SK-N-SH (cell line): ENCODE data around the gene EHD3. TPM values are rescaled to one million over a fixed set of nuclear protein-coding genes. Genes with fewer than 3 reads are reported as not detected.

Experiments used
- CTCF ChIA-PET: fragments of 300-600, 350-600 bp; formaldehyde crosslinking; extraction: SDS; loops from one replicate; lab custom pipeline; 2021; lab: Yijun Ruan, JAX
- POLR2A ChIA-PET: fragments of 350-600 bp; sonication (Branson Sonifier 250); formaldehyde crosslinking; extraction: SDS; loops from one replicate; lab custom pipeline; 2020; ENCODE audit warnings: antibody characterized with exemption, inconsistent platforms; lab: Yijun Ruan, JAX
- DNase-seq: peaks from one replicate; pipeline ENCODE4 v3.0.0; 2012
- H2AFZ ChIP-seq: fragments of 200-600 bp; sonication (generic); 2 replicates; pipeline ENCODE4 v1.8.1; 2016; ENCODE audit warnings: antibody characterized with exemption, mild to moderate bottlenecking, low read depth
- H3F3A ChIP-seq: fragments of 200-600 bp; sonication (generic); replicated peaks from 2 replicates; pipeline ENCODE3; 2016; ENCODE audit warnings: antibody characterized with exemption, mild to moderate bottlenecking; ENCODE audit not compliant: insufficient read depth
- H3K27ac ChIP-seq, 2 experiments: fragments of 200-500 bp in 1 of 2; fragments of 200-600 bp in 1 of 2; sonication (Bioruptor generic) in 1 of 2; sonication (generic), shearing (Covaris generic) in 1 of 2; 2 replicates each; pipeline versions ENCODE4 v1.5.1 to v1.6.1; 2014 to 2016; ENCODE audit warnings: low read depth in 2 of 2, inconsistent platforms in 1 of 2, low read length in 1 of 2, mild to moderate bottlenecking in 1 of 2, mixed read lengths in 1 of 2
- H3K27me3 ChIP-seq: fragments of 200-600 bp; sonication (generic), shearing (Covaris generic); 2 replicates; pipeline ENCODE4 v1.6.1; 2016; ENCODE audit warnings: mixed run types; ENCODE audit not compliant: insufficient read depth
- H3K36me3 ChIP-seq, 2 experiments: fragments of 200-500 bp in 1 of 2; fragments of 200-600 bp in 1 of 2; sonication (Bioruptor generic) in 1 of 2; sonication (generic) in 1 of 2; replicated peaks in 1 of 2; 2 replicates each; pipeline versions ENCODE3 to v1.5.1; 2014 to 2016; ENCODE audit warnings: low read length in 1 of 2, mild to moderate bottlenecking in 1 of 2; ENCODE audit not compliant: insufficient read depth in 2 of 2, control insufficient read depth in 1 of 2
- H3K4me1 ChIP-seq, 2 experiments: fragments of 200-500 bp in 1 of 2; fragments of 200-600 bp in 1 of 2; sonication (Bioruptor generic) in 1 of 2; sonication (generic), shearing (Covaris generic) in 1 of 2; 2 replicates each; pipeline versions ENCODE4 v1.5.1 to v1.6.1; 2014 to 2016; ENCODE audit warnings: low read depth in 1 of 2, low read length in 1 of 2, mixed run types in 1 of 2; ENCODE audit not compliant: insufficient read depth in 2 of 2, control insufficient read depth in 1 of 2
- H3K4me2 ChIP-seq: fragments of 200-600 bp; sonication (generic), shearing (Covaris generic); 2 replicates; pipeline ENCODE4 v1.6.1; 2017; ENCODE audit warnings: mixed run types
- H3K4me3 ChIP-seq, 2 experiments: fragments of 200-500 bp in 1 of 2; fragments of 200-600 bp in 1 of 2; sonication (Bioruptor generic) in 1 of 2; sonication (generic), shearing (Covaris generic) in 1 of 2; 2 replicates each; pipeline versions ENCODE4 v1.5.1 to v1.8.1; 2014 to 2016; ENCODE audit warnings: low read depth in 2 of 2, inconsistent platforms in 1 of 2, low read length in 1 of 2, mild to moderate bottlenecking in 1 of 2, mixed read lengths in 1 of 2, moderate library complexity in 1 of 2
- H3K79me2 ChIP-seq: fragments of 200-600 bp; sonication (generic); 2 replicates; pipeline ENCODE4 v1.8.1; 2017; ENCODE audit warnings: mild to moderate bottlenecking; ENCODE audit not compliant: insufficient read depth
- H3K9ac ChIP-seq: fragments of 200-600 bp; sonication (generic); 2 replicates; pipeline ENCODE4 v1.6.1; 2017; ENCODE audit warnings: mixed run types
- H3K9me2 ChIP-seq: fragments of 200-600 bp; sonication (generic); 2 replicates; pipeline ENCODE4 v1.6.1; 2017; ENCODE audit warnings: mixed run types
- H3K9me3 ChIP-seq: fragments of 200-600 bp; sonication (generic); 2 replicates; pipeline ENCODE4 v1.6.1; 2017; ENCODE audit warnings: mixed run types, mild to moderate bottlenecking, moderate library complexity
- H4K20me1 ChIP-seq: fragments of 200-600 bp; sonication (generic); 2 replicates; pipeline ENCODE4 v1.6.1; 2017; ENCODE audit warnings: mild to moderate bottlenecking, mixed run types; ENCODE audit not compliant: insufficient read depth
- ELF1 ChIP-seq: IDR thresholded peaks from 2 replicates; pipeline ENCODE4 v1.4.0; 2012
- EZH2phosphoT487 ChIP-seq: fragments of 200-600 bp; sonication (generic); IDR thresholded peaks from 2 replicates; pipeline ENCODE4 v1.6.1; 2017; ENCODE audit warnings: low read depth, mixed run types, mild to moderate bottlenecking, antibody characterized with exemption, moderate library complexity, borderline replicate concordance
- FOSL2 ChIP-seq: IDR thresholded peaks from 2 replicates; pipeline ENCODE4 v1.4.0; 2012; ENCODE audit warnings: low read depth, mild to moderate bottlenecking, moderate library complexity, borderline replicate concordance
- FOXM1 ChIP-seq: IDR thresholded peaks from 2 replicates; pipeline ENCODE4 v1.4.0; 2012; ENCODE audit warnings: low read depth, mild to moderate bottlenecking
- JUND ChIP-seq: IDR thresholded peaks from 2 replicates; pipeline ENCODE4 v1.4.0; 2012
- MAX ChIP-seq: IDR thresholded peaks from 2 replicates; pipeline ENCODE4 v1.4.0; 2012; ENCODE audit warnings: low read depth
- MEF2A ChIP-seq: IDR thresholded peaks from 2 replicates; pipeline ENCODE4 v1.4.0; 2012; ENCODE audit warnings: low read depth, borderline replicate concordance
- MXI1 ChIP-seq: IDR thresholded peaks from 2 replicates; pipeline ENCODE4 v1.6.1; 2012; ENCODE audit warnings: mild to moderate bottlenecking, low read depth, low read length, improper control_type of control experiment
- NFIC ChIP-seq: IDR thresholded peaks from 2 replicates; pipeline ENCODE4 v1.4.0; 2012; ENCODE audit warnings: borderline replicate concordance
- NRF1 ChIP-seq: IDR thresholded peaks from 2 replicates; pipeline ENCODE4 v1.6.1; 2012; ENCODE audit warnings: low read depth, mild to moderate bottlenecking, low read length
- RCOR1 ChIP-seq: fragments of 150-350 bp; IDR thresholded peaks from 2 replicates; pipeline ENCODE4 v1.6.1; 2017; ENCODE audit warnings: antibody characterized with exemption, low read length
- RFX5 ChIP-seq: IDR thresholded peaks from 2 replicates; pipeline ENCODE4 v1.6.1; 2012; ENCODE audit warnings: mild to moderate bottlenecking, improper control_type of control experiment, low read length
- SMC3 ChIP-seq: IDR thresholded peaks from 2 replicates; pipeline ENCODE4 v1.6.1; 2012; ENCODE audit warnings: low read depth, low read length, improper control_type of control experiment
- TCF12 ChIP-seq: IDR thresholded peaks from 2 replicates; pipeline ENCODE4 v1.4.0; 2012
- TEAD4 ChIP-seq: IDR thresholded peaks from 2 replicates; pipeline ENCODE4 v1.4.0; 2012; ENCODE audit warnings: mild to moderate bottlenecking, borderline replicate concordance; ENCODE audit not compliant: insufficient read depth
- USF1 ChIP-seq: IDR thresholded peaks from 2 replicates; pipeline ENCODE4 v1.4.0; 2012; ENCODE audit warnings: low read depth, borderline replicate concordance
- YY1 ChIP-seq: IDR thresholded peaks from 2 replicates; pipeline ENCODE4 v1.4.0; 2012; ENCODE audit warnings: low read depth, mild to moderate bottlenecking
- WGBS: methylation state at CpG from one replicate; pipeline ENCODE4 v1.1.6; 2017; ENCODE audit warnings: low lambda C conversion rate; 5-methylcytosine and 5-hydroxymethylcytosine counted together
- polyA plus RNA-seq, 3 experiments: library from polyadenylated mRNA; depleted of rRNA; stranded (reverse); fragments of >200 nt; gene quantifications; 2 replicates each; pipeline ENCODE4 v1.2.3, GENCODE V29; 2012
- TF ChIP-seq, protein P1 (sequence below): IDR thresholded peaks from 2 replicates; pipeline ENCODE4; 2012
- TF ChIP-seq, protein P2 (sequence below): IDR thresholded peaks from 2 replicates; pipeline ENCODE4 v1.4.0; 2012; ENCODE audit warnings: low read depth, borderline replicate concordance

The EHD3 gene
- polyA plus RNA-seq, 1 of the 3 experiments (the other 2 are of a cell fraction) = 45.4 TPM

DNA sequence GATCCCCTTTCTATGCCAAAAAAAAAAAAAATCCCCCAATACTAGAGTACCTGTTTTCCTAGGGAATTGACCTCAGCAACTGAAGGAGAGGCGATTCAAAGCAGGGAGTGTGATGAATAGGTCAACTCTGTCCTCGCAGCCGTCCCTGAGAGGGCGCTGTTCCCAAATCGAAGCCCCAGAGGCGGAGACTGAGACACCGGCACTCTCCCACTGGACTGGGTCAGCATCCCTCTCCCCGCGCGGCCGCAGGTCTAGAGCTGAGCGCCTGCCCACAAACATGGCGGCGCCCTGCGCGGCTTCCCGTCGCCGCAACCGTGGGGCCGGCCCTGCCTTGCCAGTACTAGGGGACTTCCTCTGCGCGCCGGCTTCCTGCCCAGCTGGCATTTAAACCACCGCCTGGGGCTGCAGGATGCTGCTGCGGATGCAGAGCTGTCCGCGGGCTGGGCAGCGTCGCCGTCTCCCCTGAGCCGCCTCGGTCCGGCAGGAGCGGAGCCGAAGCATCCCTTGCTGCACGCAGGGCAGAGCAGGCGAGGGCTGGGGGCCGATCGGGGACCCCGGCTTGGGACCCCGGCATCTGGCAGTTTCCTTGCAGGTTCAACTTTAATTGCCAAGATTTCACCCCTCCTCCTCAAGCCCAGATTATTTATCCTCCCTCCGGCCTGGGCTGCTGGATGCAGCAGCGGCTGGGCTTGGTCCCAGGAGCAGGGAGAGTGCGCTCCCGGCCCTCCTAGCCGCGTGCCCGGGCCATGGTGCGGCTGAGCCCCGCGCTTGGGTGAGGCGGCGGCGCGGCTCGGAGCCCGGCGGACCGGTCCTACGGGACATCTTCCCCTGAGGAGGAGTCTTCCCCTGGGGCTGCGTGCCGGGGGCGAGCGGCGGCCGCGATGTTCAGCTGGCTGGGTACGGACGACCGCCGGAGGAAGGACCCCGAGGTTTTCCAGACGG lies at the start of gene EHD3 (continued):
- TF ChIP-seq, protein P1, sequence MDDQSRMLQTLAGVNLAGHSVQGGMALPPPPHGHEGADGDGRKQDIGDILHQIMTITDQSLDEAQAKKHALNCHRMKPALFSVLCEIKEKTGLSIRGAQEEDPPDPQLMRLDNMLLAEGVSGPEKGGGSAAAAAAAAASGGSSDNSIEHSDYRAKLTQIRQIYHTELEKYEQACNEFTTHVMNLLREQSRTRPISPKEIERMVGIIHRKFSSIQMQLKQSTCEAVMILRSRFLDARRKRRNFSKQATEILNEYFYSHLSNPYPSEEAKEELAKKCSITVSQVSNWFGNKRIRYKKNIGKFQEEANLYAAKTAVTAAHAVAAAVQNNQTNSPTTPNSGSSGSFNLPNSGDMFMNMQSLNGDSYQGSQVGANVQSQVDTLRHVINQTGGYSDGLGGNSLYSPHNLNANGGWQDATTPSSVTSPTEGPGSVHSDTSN = peak; percentile 37; the same call in 1 of the 2 replicates
- TF ChIP-seq USF1 (no peak; the same call in 1 of the 2 replicates), TCF12 (peak; percentile 54; the same call in 1 of the 2 replicates), EZH2phosphoT487 (no peak), NFIC (peak; percentile 5; the same call in 1 of the 2 replicates), JUND (no peak), ELF1 (peak; percentile 83), FOSL2 (peak; percentile 9; the same call in 1 of the 2 replicates), FOXM1 (no peak), RCOR1 (peak; percentile 58), MEF2A (no peak), SMC3 (peak; percentile 86), MAX (no peak; the same call in none of the 2 replicates)

DNA sequence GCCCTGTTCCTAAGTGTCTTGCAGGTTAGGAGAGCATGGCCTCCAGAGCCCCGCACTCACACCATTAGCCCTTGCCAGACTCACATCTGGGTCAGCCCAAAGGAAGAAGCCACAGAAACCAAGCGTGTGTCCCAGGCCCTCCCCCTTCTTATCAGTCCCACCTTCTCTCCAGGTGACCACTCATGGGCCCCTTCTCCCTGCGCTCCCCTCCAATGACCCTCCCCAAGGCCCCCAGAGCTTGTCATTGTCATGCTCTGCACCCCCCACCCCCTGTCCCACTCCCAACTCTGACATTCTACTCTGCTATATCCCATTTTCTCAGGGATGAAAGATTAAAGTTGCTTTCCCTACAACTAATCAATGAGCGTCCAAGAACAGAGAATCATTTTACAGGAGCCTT lies 46.8 kb upstream of the EHD3 start:
- Histone ChIP-seq H3K27ac (no peak overlapping the region), H3K9me2 (no peaks in the 10 kb centered on the region), H4K20me1 (no peaks in the 10 kb centered on the region), H3K79me2 (no peaks in the 10 kb centered on the region), H3K4me1 (no peaks in the 10 kb centered on the region), H2AFZ (no peak overlapping the region), H3K9ac (no peak overlapping the region), H3K27me3 (no peaks in the 10 kb centered on the region), H3K36me3 (no peaks in the 10 kb centered on the region), H3F3A (no peaks in the 10 kb centered on the region), H3K9me3 (no peaks in the 10 kb centered on the region), H3K4me2 (no peak overlapping the region), H3K4me3 (no peak overlapping the region)
- ChIA-PET CTCF (interaction anchor here (0.5 to 2.1 kb wide), 3 partner anchors 17 to 185 kb away, joined by 3 to 14 read pairs (median 5); no protein-coding TSS in a partner anchor), POLR2A (no interaction called here)
- TF ChIP-seq EZH2phosphoT487 (no peak), MEF2A (no peak)
- 55% methylated on average over 4 of the region's 4 CpGs for WGBS
- no peak for DNase-seq

DNA sequence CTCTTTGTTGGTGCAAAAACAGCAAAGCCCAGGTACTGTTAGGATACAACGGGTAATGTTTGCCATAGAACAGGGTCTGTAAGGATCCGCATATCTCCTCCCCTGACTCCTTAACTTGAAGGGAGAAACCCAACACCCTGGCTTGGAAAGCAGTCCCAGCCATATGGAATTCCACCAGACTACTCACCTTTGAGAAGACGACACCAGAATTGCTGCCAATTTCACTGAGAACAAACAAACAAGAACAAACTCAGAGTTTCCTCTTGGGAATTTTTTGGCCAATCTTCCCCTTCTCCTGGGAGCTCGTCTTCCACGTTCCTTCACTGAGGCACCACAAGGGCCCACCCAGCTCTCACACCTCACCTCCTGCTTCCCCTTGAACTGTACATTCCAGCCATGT lies 45.8 kb upstream of the EHD3 start:
- Histone ChIP-seq H3K27ac (no peak overlapping the region), H3K9me2 (no peaks in the 10 kb centered on the region), H3K36me3 (no peaks in the 10 kb centered on the region), H3K9ac (no peak overlapping the region), H3K27me3 (no peaks in the 10 kb centered on the region), H3K79me2 (no peaks in the 10 kb centered on the region), H3F3A (no peaks in the 10 kb centered on the region), H4K20me1 (no peaks in the 10 kb centered on the region), H3K4me1 (no peaks in the 10 kb centered on the region; a peak in 1 of 4 replicates), H3K4me3 (no peak overlapping the region), H2AFZ (no peak overlapping the region), H3K9me3 (no peaks in the 10 kb centered on the region), H3K4me2 (no peak overlapping the region)
- ChIA-PET POLR2A (no interaction called here), CTCF (interaction anchor here (0.7 to 2.1 kb wide), 5 partner anchors 14 to 1023 kb away, joined by 3 to 14 read pairs (median 3); partner anchors contain the start of gene GALNT14)
- no peak for TF ChIP-seq TEAD4
- no peak for TF ChIP-seq TCF12
- no peak for TF ChIP-seq RFX5
- TF ChIP-seq YY1 = no peak
- no peak for TF ChIP-seq MXI1
- no peak for TF ChIP-seq JUND
- TF ChIP-seq NRF1 = no peak
- TF ChIP-seq MEF2A = no peak
- TF ChIP-seq, protein P2, sequence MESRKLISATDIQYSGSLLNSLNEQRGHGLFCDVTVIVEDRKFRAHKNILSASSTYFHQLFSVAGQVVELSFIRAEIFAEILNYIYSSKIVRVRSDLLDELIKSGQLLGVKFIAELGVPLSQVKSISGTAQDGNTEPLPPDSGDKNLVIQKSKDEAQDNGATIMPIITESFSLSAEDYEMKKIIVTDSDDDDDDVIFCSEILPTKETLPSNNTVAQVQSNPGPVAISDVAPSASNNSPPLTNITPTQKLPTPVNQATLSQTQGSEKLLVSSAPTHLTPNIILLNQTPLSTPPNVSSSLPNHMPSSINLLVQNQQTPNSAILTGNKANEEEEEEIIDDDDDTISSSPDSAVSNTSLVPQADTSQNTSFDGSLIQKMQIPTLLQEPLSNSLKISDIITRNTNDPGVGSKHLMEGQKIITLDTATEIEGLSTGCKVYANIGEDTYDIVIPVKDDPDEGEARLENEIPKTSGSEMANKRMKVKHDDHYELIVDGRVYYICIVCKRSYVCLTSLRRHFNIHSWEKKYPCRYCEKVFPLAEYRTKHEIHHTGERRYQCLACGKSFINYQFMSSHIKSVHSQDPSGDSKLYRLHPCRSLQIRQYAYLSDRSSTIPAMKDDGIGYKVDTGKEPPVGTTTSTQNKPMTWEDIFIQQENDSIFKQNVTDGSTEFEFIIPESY = no peak
- DNase-seq = no peak
- 35% methylated on average over 5 of the region's 5 CpGs for WGBS
